Lung (tissue), 12 donors: ENCODE results near the gene PCBP3. TPM values are rescaled to one million over a fixed set of nuclear protein-coding genes. Genes with fewer than 3 reads are reported as not detected.
"Not testable (repeated sequence)": the region's sequence is repeated elsewhere in the genome, so short reads cannot be mapped to it uniquely, and the experiment has no call there.

Experiments used
- ATAC-seq: fragments of 200-7000 bp; cut with Tn5 transposase; one replicate; pipeline ENCODE4 v1.9.1; 2020; ENCODE audit warnings: moderate number of reproducible peaks; ENCODE audit not compliant: insufficient read depth, low FRiP score
- DNase-seq, 3 donors: peaks; one replicate each; pipeline ENCODE4 v3.0.0-alpha.2; 2013 to 2017
- H3K27ac ChIP-seq, 2 donors: one replicate each; pipeline ENCODE4 v1.5.1; 2013; ENCODE audit warnings: mild to moderate bottlenecking in 2 of 2, moderate library complexity in 2 of 2, control low read depth in 1 of 2, inconsistent platforms in 1 of 2, low read depth in 1 of 2, low read length in 1 of 2
- H3K27me3 ChIP-seq, 3 donors: one replicate each; pipeline ENCODE4 v1.5.1; 2013; ENCODE audit warnings: low read length in 2 of 3; ENCODE audit not compliant: control insufficient read depth in 3 of 3, insufficient read depth in 3 of 3
- H3K36me3 ChIP-seq, 4 donors: one replicate each; pipeline ENCODE4 v1.5.1; 2013; ENCODE audit warnings: low read length in 4 of 4, mild to moderate bottlenecking in 1 of 4, moderate library complexity in 1 of 4; ENCODE audit not compliant: control insufficient read depth in 4 of 4, insufficient read depth in 4 of 4
- H3K4me1 ChIP-seq, 5 donors: one replicate each; pipeline ENCODE4 v1.5.1; 2013; ENCODE audit warnings: low read length in 5 of 5, mild to moderate bottlenecking in 2 of 5, moderate library complexity in 1 of 5; ENCODE audit not compliant: control insufficient read depth in 5 of 5, insufficient read depth in 5 of 5
- H3K4me3 ChIP-seq: one replicate; pipeline ENCODE4 v1.5.1; 2013; ENCODE audit warnings: mild to moderate bottlenecking, control low read depth, moderate library complexity
- H3K9ac ChIP-seq, 2 donors: one replicate each; pipeline ENCODE4 v1.5.1; 2013; ENCODE audit warnings: low read length in 2 of 2, control low read depth in 1 of 2; ENCODE audit not compliant: insufficient read depth in 1 of 2
- H3K9me3 ChIP-seq, 4 donors: one replicate each; pipeline ENCODE4 v1.5.1; 2013; ENCODE audit warnings: low read length in 3 of 4, mild to moderate bottlenecking in 1 of 4, moderate library complexity in 1 of 4; ENCODE audit not compliant: control insufficient read depth in 4 of 4, insufficient read depth in 3 of 4
- CTCF ChIP-seq: IDR thresholded peaks from 2 replicates; pipeline ENCODE4 v1.5.1; 2012; ENCODE audit warnings: mild to moderate bottlenecking; ENCODE audit errors: control extremely low read depth, extremely low read depth
- WGBS, 2 donors: extraction: QIAGEN DNeasy Blood & Tissue Kit; methylation state at CpG; one replicate each; pipeline ENCODE4 v1.1.7; 2013; 5-methylcytosine and 5-hydroxymethylcytosine counted together
- polyA plus RNA-seq, 2 donors: library from polyadenylated mRNA; stranded (reverse); fragments of 200-250 nt; gene quantifications; one replicate each; pipeline ENCODE4 v1.2.1, GENCODE V29; 2013
- total RNA-seq, 2 donors: library from RNA; depleted of rRNA in 1 of 2; stranded (reverse); fragments of >200 nt in 1 of 2; gene quantifications; one replicate each; pipeline ENCODE4 v1.2.1, GENCODE V29; 2014 to 2021
- donor health status: control.
- donor health status: control.
- donor health status: Bipolar disorder and iron deficiency.
- donor health status: healthy.
- donor health status: DM: yes; HTN: yes; CAD: no.

The PCBP3 gene
- total and polyA plus RNA-seq, 4 donors, result 1.6 to 8.2 (median 3.1) TPM

- Histone ChIP-seq H3K4me3 (no peak overlapping the region), H3K9ac (no peak overlapping the region), H3K27me3 (no peaks in the 10 kb centered on the region), H3K36me3 (no peaks in the 10 kb centered on the region), H3K27ac (no peak overlapping the region), H3K9me3 (peaks cover 0 to 9% (median 0%) of the 10 kb centered on the region in 4 donors), H3K4me1 (peaks cover 0 to 12% (median 0%) of the 10 kb centered on the region in 5 donors)
- TF ChIP-seq CTCF, result no peak
- no peak for DNase-seq
- no peak for ATAC-seq
- WGBS, 2 donors, result 70 to 71% methylated on average over 17 to 19 of the region's 19 CpGs
Measured at GRCh38 chr21:45622416-45623097, 21.0 kb upstream of the PCBP3 start.

- H3K4me1 ChIP-seq, result peaks cover 0 to 3% (median 0%) of the 10 kb centered on the region in 5 donors
- no peak for TF ChIP-seq CTCF
- no peaks in the 10 kb centered on the region for H3K27me3 ChIP-seq
- no peak overlapping the region for H3K4me3 ChIP-seq
- 83 to 84% methylated on average over 7 of the region's 7 CpGs for WGBS, 2 donors
- no peak overlapping the region for H3K27ac ChIP-seq
- no peak for ATAC-seq
- H3K36me3 ChIP-seq, result no peaks in the 10 kb centered on the region
- no peak overlapping the region for H3K9ac ChIP-seq
- peaks cover 0 to 9% (median 0%) of the 10 kb centered on the region in 4 donors for H3K9me3 ChIP-seq
- no peak for DNase-seq
Measured at GRCh38 chr21:45623436-45623835, 20.1 kb upstream of the PCBP3 start.

GRCh38 chr21:45626127-45626526 is 17.4 kb upstream of the PCBP3 start:
- H3K4me1 ChIP-seq, ATAC-seq, DNase-seq, H3K27me3 ChIP-seq, H3K27ac ChIP-seq, H3K4me3 ChIP-seq, H3K9me3 ChIP-seq, H3K9ac ChIP-seq, H3K36me3 ChIP-seq: not testable (repeated sequence)
- 68 to 92% methylated on average over 2 of the region's 2 CpGs for WGBS, 2 donors

- Histone ChIP-seq H3K36me3 (no peaks in the 10 kb centered on the region), H3K4me1 (no peaks in the 10 kb centered on the region), H3K9me3 (peaks cover 0 to 6% (median 0%) of the 10 kb centered on the region in 4 donors), H3K27me3 (peaks cover 0 to 8% (median 0%) of the 10 kb centered on the region in 3 donors), H3K4me3 (no peak overlapping the region), H3K27ac (no peak overlapping the region), H3K9ac (no peak overlapping the region)
- 82 to 88% methylated on average over 31 of the region's 31 CpGs for WGBS, 2 donors
- TF ChIP-seq CTCF, result no peak
- ATAC-seq (no peak), DNase-seq (no peak)
Measured at GRCh38 chr21:45629046-45629981, 14.2 kb upstream of the PCBP3 start.
